ENCODE measurements around the gene EIF4G2.

Gene EIF4G2

DNA sequence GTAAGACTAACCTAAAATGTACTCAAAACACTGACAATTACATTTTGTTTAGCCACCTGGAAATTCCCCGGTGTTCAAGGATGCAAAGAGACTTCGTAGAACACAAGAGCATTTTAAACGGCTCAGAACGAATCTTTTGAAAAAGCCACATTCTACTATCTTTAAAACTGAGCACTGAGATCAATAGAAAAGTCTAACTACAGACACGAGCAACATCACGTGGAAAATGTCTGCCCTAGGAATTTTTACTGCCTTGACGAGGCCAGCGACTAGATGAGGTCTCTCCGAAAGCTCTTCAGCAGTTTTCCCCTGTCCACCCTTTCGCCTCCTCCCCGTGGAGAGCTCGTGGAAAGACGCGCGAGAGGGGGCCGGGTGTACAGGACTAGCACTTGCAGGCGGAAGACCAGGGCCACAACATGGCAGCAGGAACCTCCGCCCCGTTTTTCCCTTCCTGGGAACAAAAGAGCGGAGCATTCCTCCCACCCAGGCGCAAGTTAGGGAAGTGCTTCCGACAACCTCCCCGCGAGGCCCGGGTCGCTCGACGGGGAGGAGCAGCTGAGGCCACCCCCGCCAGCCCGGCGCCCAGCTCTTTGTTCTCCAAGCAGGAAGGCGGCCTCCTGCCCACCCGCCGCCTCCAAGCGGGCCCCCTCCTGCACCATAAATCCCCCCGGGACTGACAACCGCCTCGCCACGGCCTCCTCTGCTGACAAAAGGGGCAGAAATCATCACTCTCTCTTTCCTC lies 1.1 kb downstream of the EIF4G2 start:
- Histone ChIP-seq H3K36me3 (replicated peaks) (peaks cover 49% of the 10 kb centered on the region), H3K27ac (peak overlapping the region; percentile 95), H3K27me3 (replicated peaks) (no peaks in the 10 kb centered on the region), H3K4me3 (ENCODE audit: low read depth, low read length) (peak overlapping the region; percentile 92)
- TF ChIP-seq, protein P1, sequence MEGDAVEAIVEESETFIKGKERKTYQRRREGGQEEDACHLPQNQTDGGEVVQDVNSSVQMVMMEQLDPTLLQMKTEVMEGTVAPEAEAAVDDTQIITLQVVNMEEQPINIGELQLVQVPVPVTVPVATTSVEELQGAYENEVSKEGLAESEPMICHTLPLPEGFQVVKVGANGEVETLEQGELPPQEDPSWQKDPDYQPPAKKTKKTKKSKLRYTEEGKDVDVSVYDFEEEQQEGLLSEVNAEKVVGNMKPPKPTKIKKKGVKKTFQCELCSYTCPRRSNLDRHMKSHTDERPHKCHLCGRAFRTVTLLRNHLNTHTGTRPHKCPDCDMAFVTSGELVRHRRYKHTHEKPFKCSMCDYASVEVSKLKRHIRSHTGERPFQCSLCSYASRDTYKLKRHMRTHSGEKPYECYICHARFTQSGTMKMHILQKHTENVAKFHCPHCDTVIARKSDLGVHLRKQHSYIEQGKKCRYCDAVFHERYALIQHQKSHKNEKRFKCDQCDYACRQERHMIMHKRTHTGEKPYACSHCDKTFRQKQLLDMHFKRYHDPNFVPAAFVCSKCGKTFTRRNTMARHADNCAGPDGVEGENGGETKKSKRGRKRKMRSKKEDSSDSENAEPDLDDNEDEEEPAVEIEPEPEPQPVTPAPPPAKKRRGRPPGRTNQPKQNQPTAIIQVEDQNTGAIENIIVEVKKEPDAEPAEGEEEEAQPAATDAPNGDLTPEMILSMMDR (IDR thresholded peaks at IDR 0.05; ENCODE audit: low read depth, low read length, missing control alignments), result no peak
- DNase-seq, result peak; percentile 26
- in situ Hi-C loops (cut with HindIII; ENCODE audit: low pct_ligation_motif_present, low sequenced_read_pairs), result no loop called here

GRCh38 chr11:10806206-10806605 lies 2.5 kb downstream of the EIF4G2 start:
- Histone ChIP-seq H3K36me3 (replicated peaks) (peaks cover 62% of the 10 kb centered on the region), H3K27ac (no peak overlapping the region), H3K27me3 (replicated peaks) (no peaks in the 10 kb centered on the region), H3K4me3 (ENCODE audit: low read depth, low read length) (peak overlapping the region; percentile 92)
- in situ Hi-C loops (cut with HindIII; ENCODE audit: low pct_ligation_motif_present, low sequenced_read_pairs), result no loop called here
- no peak for DNase-seq
- TF ChIP-seq, protein P1 (IDR thresholded peaks at IDR 0.05; ENCODE audit: low read depth, low read length, missing control alignments), result no peak

- H3K36me3 ChIP-seq (replicated peaks), result peaks cover 66% of the 10 kb centered on the region
- DNase-seq, result no peak
- TF ChIP-seq, protein P1 (IDR thresholded peaks at IDR 0.05; ENCODE audit: low read depth, low read length, missing control alignments), result no peak
- no peaks in the 10 kb centered on the region for H3K27me3 ChIP-seq (replicated peaks)
- H3K4me3 ChIP-seq (ENCODE audit: low read depth, low read length), result no peak overlapping the region
- in situ Hi-C loops (cut with HindIII; ENCODE audit: low pct_ligation_motif_present, low sequenced_read_pairs), result no loop called here
- no peak overlapping the region for H3K27ac ChIP-seq
Measured at GRCh38 chr11:10805741-10806140, 3.0 kb downstream of the EIF4G2 start.

DNA sequence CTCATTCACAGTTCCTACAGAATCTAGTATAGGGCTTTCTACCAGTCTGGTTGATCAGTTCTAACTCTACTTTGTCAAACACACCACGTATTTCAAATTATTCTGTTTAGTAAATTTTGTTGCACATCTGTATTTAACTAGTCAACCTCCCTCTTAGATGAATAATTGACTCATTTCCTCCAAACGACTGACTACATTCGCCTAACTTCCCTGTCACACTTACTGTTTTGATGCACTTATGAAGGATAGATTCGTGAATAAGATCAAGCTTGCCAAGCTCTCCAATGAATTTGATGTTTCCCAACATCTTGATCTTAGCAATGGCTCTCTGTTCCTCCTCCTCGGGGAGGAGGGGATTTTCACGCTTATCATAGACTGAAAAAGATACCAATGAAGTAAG lies 5.0 kb downstream of the EIF4G2 start:
- Histone ChIP-seq H3K27me3 (replicated peaks) (no peaks in the 10 kb centered on the region), H3K36me3 (replicated peaks) (peaks cover 87% of the 10 kb centered on the region), H3K4me3 (ENCODE audit: low read depth, low read length) (no peak overlapping the region), H3K27ac (no peak overlapping the region)
- DNase-seq, result no peak
- in situ Hi-C loops (cut with HindIII; ENCODE audit: low pct_ligation_motif_present, low sequenced_read_pairs), result no loop called here
- TF ChIP-seq, protein P1 (IDR thresholded peaks at IDR 0.05; ENCODE audit: low read depth, low read length, missing control alignments), result no peak

DNA sequence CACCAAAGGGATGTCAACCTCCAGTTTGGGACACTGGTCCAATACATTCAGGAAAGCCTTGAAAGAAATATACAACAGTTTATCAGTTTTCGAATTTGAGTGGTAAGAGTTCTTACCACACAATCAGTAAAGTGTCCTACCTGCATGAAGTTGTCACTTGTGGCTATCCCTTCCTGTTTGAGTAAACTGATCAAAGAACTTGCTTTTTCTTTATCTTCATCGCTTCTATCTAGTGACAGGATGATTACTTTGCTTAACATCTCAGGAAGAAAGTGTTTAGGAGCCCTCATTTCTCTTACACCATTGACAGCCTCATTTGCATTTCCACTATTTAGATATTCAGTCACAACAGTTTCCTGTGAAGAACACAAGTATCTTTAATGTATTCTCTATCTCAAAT lies 8.4 kb downstream of the EIF4G2 start:
- Histone ChIP-seq H3K4me3 (ENCODE audit: low read depth, low read length) (no peak overlapping the region), H3K27ac (no peak overlapping the region), H3K36me3 (replicated peaks) (peaks cover 98% of the 10 kb centered on the region), H3K27me3 (replicated peaks) (no peaks in the 10 kb centered on the region)
- TF ChIP-seq, protein P1 (IDR thresholded peaks at IDR 0.05; ENCODE audit: low read depth, low read length, missing control alignments), result no peak
- no peak for DNase-seq
- in situ Hi-C loops (cut with HindIII; ENCODE audit: low pct_ligation_motif_present, low sequenced_read_pairs), result no loop called here

All from brain microvascular endothelial cell (primary cell).